ACC112 (cell line): ENCODE measurements around the gene CEP63.

Source experiments
- H2AFZ ChIP-seq: fragments of 200-600 bp; sonication (generic); one replicate; pipeline ENCODE4 v1.6.0; 2017; ENCODE audit warnings: antibody characterized with exemption, low read length; ENCODE audit not compliant: unreplicated experiment
- H3K27ac ChIP-seq: fragments of 200-600 bp; sonication (generic); 2 replicates; pipeline ENCODE4 v1.5.1; 2014; ENCODE audit warnings: low read depth, mild to moderate bottlenecking, antibody characterized with exemption, low read length, moderate library complexity
- H3K27me3 ChIP-seq: fragments of 200-600 bp; sonication (generic); 2 replicates; pipeline ENCODE4 v1.6.1; 2014; ENCODE audit warnings: mild to moderate bottlenecking, antibody characterized with exemption, low read length, moderate library complexity, mixed read lengths; ENCODE audit not compliant: insufficient read depth
- H3K36me3 ChIP-seq: fragments of 200-600 bp; sonication (generic); 2 replicates; pipeline ENCODE4 v1.6.1; 2016; ENCODE audit warnings: mild to moderate bottlenecking, antibody characterized with exemption, low read length, moderate library complexity, mixed read lengths; ENCODE audit not compliant: insufficient read depth
- H3K4me1 ChIP-seq: fragments of 200-600 bp; sonication (generic); one replicate; pipeline ENCODE4 v1.6.1; 2016; ENCODE audit warnings: low read length, mixed read lengths; ENCODE audit not compliant: insufficient read depth, unreplicated experiment, control insufficient read depth
- H3K4me3 ChIP-seq: fragments of 200-600 bp; sonication (generic); 2 replicates; pipeline ENCODE4 v1.5.1; 2014; ENCODE audit warnings: mild to moderate bottlenecking, low read depth, low read length
- H3K79me2 ChIP-seq: fragments of 200-600 bp; sonication (generic); one replicate; pipeline ENCODE4 v1.6.0; 2016; ENCODE audit warnings: low read length; ENCODE audit not compliant: control insufficient read depth, unreplicated experiment, insufficient read depth

The CEP63 gene

GRCh38 chr3:134600206-134600605 lies 114.3 kb downstream of the CEP63 start:
- Histone ChIP-seq H3K27ac (no peak overlapping the region), H3K79me2 (no peaks in the 10 kb centered on the region), H3K4me3 (no peak overlapping the region), H3K27me3 (no peaks in the 10 kb centered on the region), H3K4me1 (peaks cover 4% of the 10 kb centered on the region), H2AFZ (no peak overlapping the region), H3K36me3 (no peaks in the 10 kb centered on the region)

- Histone ChIP-seq H3K36me3 (no peaks in the 10 kb centered on the region), H3K27ac (no peak overlapping the region), H3K4me3 (peak overlapping the region; percentile 35), H3K27me3 (no peaks in the 10 kb centered on the region), H2AFZ (no peak overlapping the region), H3K4me1 (peaks cover 4% of the 10 kb centered on the region), H3K79me2 (no peaks in the 10 kb centered on the region)
These were observed 115.0 kb downstream of the CEP63 start for GRCh38 chr3:134600685-134601463.

- no peak overlapping the region for H3K27ac ChIP-seq
- no peaks in the 10 kb centered on the region for H3K36me3 ChIP-seq
- no peaks in the 10 kb centered on the region for H3K27me3 ChIP-seq
- H3K4me3 ChIP-seq = no peak overlapping the region
- H3K79me2 ChIP-seq = no peaks in the 10 kb centered on the region
- H2AFZ ChIP-seq = no peak overlapping the region
- H3K4me1 ChIP-seq = peaks cover 4% of the 10 kb centered on the region
These were observed 115.9 kb downstream of the CEP63 start for GRCh38 chr3:134601539-134602439.

DNA sequence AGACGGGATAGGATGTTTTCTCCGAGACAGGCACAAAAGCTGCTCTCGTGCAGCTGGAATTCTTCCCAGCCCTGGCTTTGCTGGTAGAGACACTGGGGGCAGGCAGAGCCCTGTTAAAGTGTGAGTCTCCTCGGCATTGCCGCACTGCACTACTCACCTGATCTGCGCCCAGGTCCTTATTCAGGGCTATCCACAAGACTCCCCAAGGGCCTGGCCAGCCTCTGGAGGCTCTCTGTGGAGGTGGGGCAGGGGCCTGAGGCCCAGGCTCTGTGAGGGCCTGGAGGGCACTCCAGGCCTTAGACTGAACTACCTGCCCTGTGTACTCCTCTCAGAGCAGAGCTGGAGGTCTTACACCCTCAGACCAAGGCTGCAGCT lies 116.6 kb downstream of the CEP63 start:
- no peaks in the 10 kb centered on the region for H3K27me3 ChIP-seq
- no peak overlapping the region for H3K4me3 ChIP-seq
- H3K79me2 ChIP-seq = no peaks in the 10 kb centered on the region
- H3K4me1 ChIP-seq = peaks cover 4% of the 10 kb centered on the region
- H3K36me3 ChIP-seq = no peaks in the 10 kb centered on the region
- no peak overlapping the region for H2AFZ ChIP-seq
- no peak overlapping the region for H3K27ac ChIP-seq

DNA sequence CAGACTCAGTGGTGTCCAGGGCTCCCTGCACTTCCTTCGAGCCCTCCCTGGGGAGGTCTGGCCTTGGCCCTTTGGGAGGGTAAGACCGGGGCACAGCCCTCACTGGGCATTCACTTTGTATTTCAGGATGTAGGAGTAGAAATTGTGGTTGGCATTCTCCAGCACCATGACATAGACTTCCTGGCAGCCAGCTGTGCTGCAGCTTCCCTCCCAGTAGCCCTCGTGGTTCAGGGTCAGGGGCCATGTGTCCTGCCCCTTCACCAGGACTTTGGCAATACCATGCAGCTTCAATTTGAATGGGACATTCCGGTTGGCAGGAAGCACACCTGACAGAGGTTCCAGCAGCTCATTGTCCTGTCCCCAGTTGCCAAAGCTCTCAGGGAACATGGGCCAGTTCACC lies 117.6 kb downstream of the CEP63 start:
- Histone ChIP-seq H3K36me3 (no peaks in the 10 kb centered on the region), H3K4me3 (no peak overlapping the region), H3K27me3 (no peaks in the 10 kb centered on the region), H3K79me2 (no peaks in the 10 kb centered on the region), H2AFZ (no peak overlapping the region), H3K27ac (no peak overlapping the region), H3K4me1 (peaks cover 4% of the 10 kb centered on the region)

- H3K36me3 ChIP-seq = no peaks in the 10 kb centered on the region
- no peak overlapping the region for H3K27ac ChIP-seq
- no peaks in the 10 kb centered on the region for H3K79me2 ChIP-seq
- H2AFZ ChIP-seq = no peak overlapping the region
- H3K4me3 ChIP-seq = no peak overlapping the region
- H3K4me1 ChIP-seq = peaks cover 4% of the 10 kb centered on the region
- no peaks in the 10 kb centered on the region for H3K27me3 ChIP-seq
These were observed 118.1 kb downstream of the CEP63 start for GRCh38 chr3:134603956-134604355.

GRCh38 chr3:134605556-134605955 lies 119.7 kb downstream of the CEP63 start:
- no peaks in the 10 kb centered on the region for H3K27me3 ChIP-seq
- H2AFZ ChIP-seq = no peak overlapping the region
- no peaks in the 10 kb centered on the region for H3K36me3 ChIP-seq
- H3K79me2 ChIP-seq = no peaks in the 10 kb centered on the region
- H3K4me1 ChIP-seq = peaks cover 2% of the 10 kb centered on the region
- H3K4me3 ChIP-seq = no peak overlapping the region
- no peak overlapping the region for H3K27ac ChIP-seq

GRCh38 chr3:134606033-134607025 lies 120.5 kb downstream of the CEP63 start:
- Histone ChIP-seq H3K36me3 (no peaks in the 10 kb centered on the region), H3K4me1 (no peaks in the 10 kb centered on the region), H3K4me3 (no peak overlapping the region), H3K27ac (no peak overlapping the region), H3K27me3 (no peaks in the 10 kb centered on the region), H2AFZ (no peak overlapping the region), H3K79me2 (no peaks in the 10 kb centered on the region)

DNA sequence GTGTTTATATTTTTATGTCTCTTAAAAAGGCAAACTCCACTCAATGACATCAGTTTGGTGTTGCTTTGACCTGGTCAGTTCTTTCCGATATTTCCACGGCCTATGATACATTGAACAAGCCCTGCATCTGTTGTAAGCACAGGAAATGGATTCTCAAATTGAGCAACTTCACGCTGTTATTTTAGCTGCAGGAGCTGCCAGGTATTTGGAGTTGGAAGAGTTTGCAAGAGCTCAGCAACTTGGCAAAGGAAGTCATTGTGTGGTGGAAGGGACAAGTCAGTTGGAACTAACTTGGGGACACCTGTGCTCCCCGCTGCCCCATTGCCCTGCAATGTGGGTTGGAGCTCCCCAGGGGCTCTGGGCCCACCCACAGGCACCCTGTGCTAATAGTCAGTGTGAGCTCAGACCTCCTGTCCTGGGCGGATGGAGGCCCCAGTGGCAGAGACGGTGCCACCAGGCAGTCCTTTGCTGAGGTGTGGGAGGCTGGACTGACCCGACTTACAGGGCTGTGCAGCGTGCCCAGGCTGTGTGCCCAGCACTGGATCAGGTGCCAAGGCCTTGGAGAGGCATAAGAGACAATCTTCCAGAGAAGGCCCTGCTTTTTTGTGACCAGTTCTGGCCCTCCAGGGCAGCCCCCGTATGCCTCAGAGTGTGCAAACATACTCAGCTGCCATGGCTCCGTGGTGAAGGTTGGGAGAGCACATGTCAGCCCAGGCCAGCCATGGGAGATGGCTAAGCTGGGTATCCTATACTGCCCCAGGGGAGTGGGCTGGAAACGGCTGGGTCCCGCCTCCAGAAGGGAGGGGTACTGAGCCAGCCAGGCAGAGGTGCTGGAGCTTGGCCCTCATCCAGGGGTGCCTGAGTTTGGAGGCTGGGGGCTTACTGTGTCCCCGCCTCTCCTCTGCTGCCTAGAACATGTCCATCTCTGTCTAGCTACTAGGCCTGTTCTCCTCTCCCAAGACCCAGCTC lies 121.5 kb downstream of the CEP63 start:
- Histone ChIP-seq H2AFZ (no peak overlapping the region), H3K4me1 (no peaks in the 10 kb centered on the region), H3K4me3 (no peak overlapping the region), H3K27me3 (no peaks in the 10 kb centered on the region), H3K27ac (no peak overlapping the region), H3K79me2 (no peaks in the 10 kb centered on the region), H3K36me3 (no peaks in the 10 kb centered on the region)
